ENCODE results near the gene LIMS3.
"Not testable (repeated sequence)": the region's sequence is repeated elsewhere in the genome, so short reads cannot be mapped to it uniquely, and the experiment has no call there.

LIMS3 gene

DNA sequence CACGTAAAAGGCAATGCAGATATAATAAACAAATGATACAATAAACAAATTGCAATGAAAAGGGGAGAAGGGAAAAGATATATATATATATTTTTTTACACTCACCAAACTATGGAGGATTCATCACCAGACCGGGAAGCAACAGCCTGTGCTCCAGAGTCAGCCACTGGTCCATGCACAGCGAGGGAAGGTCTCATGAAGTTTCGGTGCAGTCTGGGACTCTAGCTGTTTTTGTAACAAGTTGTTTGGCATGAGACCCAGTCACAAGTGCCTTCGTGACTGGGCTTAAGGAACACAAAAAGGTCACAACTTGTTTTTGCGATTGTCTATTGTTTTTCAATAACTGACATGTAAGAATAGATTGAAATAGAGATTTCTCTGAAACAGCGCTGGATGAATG is 4.8 kb upstream of the LIMS3 start:
- not testable (repeated sequence) for H3K36me3 ChIP-seq (ENCODE audit: low read length); H3K9me3 ChIP-seq (ENCODE audit: insufficient read depth, low read length); H3K79me2 ChIP-seq (ENCODE audit: insufficient read depth, low read length); H3K27me3 ChIP-seq (ENCODE audit: low read length); H3K9me2 ChIP-seq (replicated peaks; ENCODE audit: insufficient read depth, low read length); H3F3A ChIP-seq (ENCODE audit: insufficient read depth); H3K4me2 ChIP-seq (ENCODE audit: low read depth, low read length, poor library complexity, severe bottlenecking); H2AFZ ChIP-seq (ENCODE audit: low read depth, low read length, severe bottlenecking); H3K9ac ChIP-seq (ENCODE audit: low read length); H3K27ac ChIP-seq (ENCODE audit: low read depth, low read length); H3K4me3 ChIP-seq (ENCODE audit: insufficient read depth, low read length, poor library complexity, severe bottlenecking); H4K20me1 ChIP-seq (ENCODE audit: low read depth, low read length)

DNA sequence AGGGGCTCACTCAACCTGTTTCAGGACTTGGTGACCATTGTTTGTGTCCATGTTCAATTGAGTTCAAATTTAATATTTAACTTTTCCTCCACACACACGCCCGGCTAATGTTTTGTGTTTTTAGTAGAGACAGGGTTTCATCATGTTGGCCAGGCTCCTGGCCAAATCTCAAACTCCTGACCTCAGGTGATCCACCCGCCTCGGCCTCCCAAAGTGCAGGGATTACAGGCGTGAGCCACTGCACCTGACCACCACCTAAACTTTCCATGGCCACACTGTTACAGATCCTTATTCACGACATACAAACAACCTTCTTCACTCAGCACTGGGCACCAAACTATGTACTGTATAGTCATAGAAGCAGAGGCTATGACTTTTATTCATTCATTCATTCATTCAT is 4.3 kb upstream of the LIMS3 start:
- H3K27ac ChIP-seq (ENCODE audit: low read depth, low read length); H2AFZ ChIP-seq (ENCODE audit: low read depth, low read length, severe bottlenecking); H3K9me3 ChIP-seq (ENCODE audit: insufficient read depth, low read length); H3K36me3 ChIP-seq (ENCODE audit: low read length); H3K9ac ChIP-seq (ENCODE audit: low read length); H4K20me1 ChIP-seq (ENCODE audit: low read depth, low read length); H3K4me2 ChIP-seq (ENCODE audit: low read depth, low read length, poor library complexity, severe bottlenecking); H3K79me2 ChIP-seq (ENCODE audit: insufficient read depth, low read length); H3K4me3 ChIP-seq (ENCODE audit: insufficient read depth, low read length, poor library complexity, severe bottlenecking); H3K27me3 ChIP-seq (ENCODE audit: low read length); H3K9me2 ChIP-seq (replicated peaks; ENCODE audit: insufficient read depth, low read length); H3F3A ChIP-seq (ENCODE audit: insufficient read depth): not testable (repeated sequence)

DNA sequence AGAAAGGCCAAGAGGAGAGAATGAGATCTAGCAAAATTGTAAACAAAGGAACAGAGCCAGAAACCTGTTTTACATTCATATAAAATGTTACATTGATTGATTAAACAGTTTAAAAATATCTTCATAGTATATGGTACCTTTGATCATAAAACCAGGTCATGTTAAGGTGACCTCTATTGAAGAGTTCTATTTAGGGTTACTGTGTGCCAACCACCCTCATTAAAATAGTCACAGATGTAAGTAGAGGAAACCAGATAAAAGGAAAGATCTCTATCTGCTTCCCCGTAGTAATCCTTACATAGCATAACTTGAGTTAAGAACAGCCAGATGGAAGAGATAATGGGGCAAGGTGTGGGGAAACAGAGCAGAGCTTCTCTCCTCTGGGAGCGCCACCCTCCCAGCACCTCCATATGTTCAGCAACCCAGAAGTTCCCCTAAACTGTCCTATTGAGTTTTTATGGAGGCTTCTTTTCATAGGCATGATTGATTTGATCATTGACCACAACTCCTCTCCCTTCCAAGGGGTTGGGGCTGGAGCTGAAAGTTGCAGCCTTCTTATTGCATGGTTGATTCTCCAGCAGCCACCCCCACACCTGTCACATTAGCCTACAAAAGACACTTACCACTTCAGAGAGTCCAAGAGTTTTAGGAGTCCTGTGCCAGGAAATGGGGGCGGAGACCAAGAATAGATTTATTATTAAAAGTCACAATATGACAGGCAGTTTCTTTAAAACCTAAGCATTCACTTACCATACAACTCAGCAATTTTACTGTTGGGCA is 3.2 kb upstream of the LIMS3 start:
- not testable (repeated sequence) for H3K4me3 ChIP-seq (ENCODE audit: insufficient read depth, low read length, poor library complexity, severe bottlenecking); H4K20me1 ChIP-seq (ENCODE audit: low read depth, low read length); H3K9me2 ChIP-seq (replicated peaks; ENCODE audit: insufficient read depth, low read length); H3K36me3 ChIP-seq (ENCODE audit: low read length); H3K4me2 ChIP-seq (ENCODE audit: low read depth, low read length, poor library complexity, severe bottlenecking); H3K79me2 ChIP-seq (ENCODE audit: insufficient read depth, low read length); H3F3A ChIP-seq (ENCODE audit: insufficient read depth); H3K9ac ChIP-seq (ENCODE audit: low read length); H3K27me3 ChIP-seq (ENCODE audit: low read length); H2AFZ ChIP-seq (ENCODE audit: low read depth, low read length, severe bottlenecking); H3K27ac ChIP-seq (ENCODE audit: low read depth, low read length); H3K9me3 ChIP-seq (ENCODE audit: insufficient read depth, low read length)

DNA sequence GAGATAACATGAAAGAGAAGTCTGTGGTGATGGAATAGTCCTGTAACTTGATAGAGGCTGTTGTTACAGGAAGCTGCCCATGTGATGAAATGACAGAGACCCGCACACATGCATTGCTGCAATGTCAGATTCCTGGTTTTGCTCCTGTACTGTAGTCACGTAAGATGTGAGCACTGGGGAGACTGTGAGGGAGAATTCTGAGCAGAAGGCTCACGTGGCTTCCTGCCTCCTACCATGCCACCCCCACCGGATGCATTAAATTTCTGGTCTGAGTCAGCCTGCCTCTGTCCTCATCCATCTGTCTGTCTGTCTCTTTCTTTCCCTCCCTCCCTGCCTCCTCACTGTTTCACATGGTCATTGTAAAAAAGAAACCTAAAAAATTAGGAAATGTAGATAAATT is 2.3 kb upstream of the LIMS3 start:
- H3K4me3 ChIP-seq (ENCODE audit: insufficient read depth, low read length, poor library complexity, severe bottlenecking); H3K36me3 ChIP-seq (ENCODE audit: low read length); H3K4me2 ChIP-seq (ENCODE audit: low read depth, low read length, poor library complexity, severe bottlenecking); H3F3A ChIP-seq (ENCODE audit: insufficient read depth); H4K20me1 ChIP-seq (ENCODE audit: low read depth, low read length); H3K9me2 ChIP-seq (replicated peaks; ENCODE audit: insufficient read depth, low read length); H2AFZ ChIP-seq (ENCODE audit: low read depth, low read length, severe bottlenecking); H3K9me3 ChIP-seq (ENCODE audit: insufficient read depth, low read length); H3K27me3 ChIP-seq (ENCODE audit: low read length); H3K9ac ChIP-seq (ENCODE audit: low read length); H3K27ac ChIP-seq (ENCODE audit: low read depth, low read length); H3K79me2 ChIP-seq (ENCODE audit: insufficient read depth, low read length): not testable (repeated sequence)

DNA sequence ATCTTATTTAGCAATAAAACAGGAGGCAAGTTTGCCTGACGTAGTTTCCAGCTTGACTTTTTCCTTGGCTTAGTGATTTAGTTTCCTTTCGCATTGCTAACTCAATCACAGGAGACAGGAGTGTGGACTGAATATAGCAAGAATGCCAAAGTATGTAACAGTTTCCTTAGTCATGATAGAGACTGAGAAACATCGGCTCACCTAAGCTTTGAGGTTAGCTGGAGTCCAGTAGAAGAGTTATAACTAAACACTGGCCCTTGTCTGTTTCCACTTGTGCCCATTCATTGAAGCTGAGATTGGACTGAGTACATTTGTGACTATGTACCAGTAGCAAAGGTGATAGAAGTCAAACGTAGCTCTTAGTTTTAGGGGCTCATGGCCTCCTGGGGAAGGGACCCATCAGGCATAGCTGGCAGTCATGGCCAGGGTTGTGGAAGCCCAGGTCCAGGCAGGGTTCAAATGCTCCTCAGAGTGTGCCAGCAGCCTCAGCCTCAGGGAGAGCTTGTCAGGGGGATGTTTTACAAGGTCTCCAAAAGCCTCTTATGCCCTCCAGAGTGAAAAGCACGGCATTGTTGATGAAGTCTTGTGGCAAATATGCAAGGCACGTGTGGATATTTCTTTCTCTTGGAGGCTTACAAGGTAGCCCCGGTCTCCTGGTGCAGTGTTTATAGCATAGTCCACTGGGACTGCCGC is 573 bp upstream of the LIMS3 start:
- H3K27me3 ChIP-seq (ENCODE audit: low read length); H3K9ac ChIP-seq (ENCODE audit: low read length): not testable (repeated sequence)

DNA sequence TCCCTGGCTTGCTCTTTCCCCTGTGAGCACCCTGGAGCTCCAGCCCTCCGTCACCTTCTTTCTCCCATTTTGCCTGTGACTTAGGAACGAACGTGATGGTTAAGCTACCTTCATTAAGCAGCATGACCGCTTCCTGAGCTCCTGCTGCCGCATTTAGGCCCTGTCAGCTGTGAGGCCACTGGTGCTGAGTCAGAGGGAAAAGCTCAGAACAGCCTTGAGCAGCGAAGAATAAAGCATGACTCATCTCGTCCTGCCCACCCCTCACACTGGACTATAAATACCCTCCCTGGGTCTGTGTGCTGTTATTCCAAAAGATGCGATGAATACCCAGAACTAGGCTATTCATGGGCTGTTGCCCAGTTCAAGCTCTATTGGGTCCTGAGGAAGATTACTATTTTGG is 7.3 kb downstream of the LIMS3 start:
- not testable (repeated sequence) for H3K27me3 ChIP-seq (ENCODE audit: low read length); H3K9ac ChIP-seq (ENCODE audit: low read length); H3K9me2 ChIP-seq (replicated peaks; ENCODE audit: insufficient read depth, low read length); H3K79me2 ChIP-seq (ENCODE audit: insufficient read depth, low read length); H2AFZ ChIP-seq (ENCODE audit: low read depth, low read length, severe bottlenecking); H3K36me3 ChIP-seq (ENCODE audit: low read length); H3K9me3 ChIP-seq (ENCODE audit: insufficient read depth, low read length); H3F3A ChIP-seq (ENCODE audit: insufficient read depth); H3K4me3 ChIP-seq (ENCODE audit: insufficient read depth, low read length, poor library complexity, severe bottlenecking); H3K4me2 ChIP-seq (ENCODE audit: low read depth, low read length, poor library complexity, severe bottlenecking); H3K27ac ChIP-seq (ENCODE audit: low read depth, low read length); H4K20me1 ChIP-seq (ENCODE audit: low read depth, low read length)

More for the DNA sequence above, 573 bp upstream of the LIMS3 start:
- H3K4me3 ChIP-seq (ENCODE audit: insufficient read depth, low read length, poor library complexity, severe bottlenecking); H3K79me2 ChIP-seq (ENCODE audit: insufficient read depth, low read length); H3K9me3 ChIP-seq (ENCODE audit: insufficient read depth, low read length); H3K9me2 ChIP-seq (replicated peaks; ENCODE audit: insufficient read depth, low read length); H2AFZ ChIP-seq (ENCODE audit: low read depth, low read length, severe bottlenecking); H3F3A ChIP-seq (ENCODE audit: insufficient read depth); H4K20me1 ChIP-seq (ENCODE audit: low read depth, low read length); H3K27ac ChIP-seq (ENCODE audit: low read depth, low read length); H3K36me3 ChIP-seq (ENCODE audit: low read length); H3K4me2 ChIP-seq (ENCODE audit: low read depth, low read length, poor library complexity, severe bottlenecking): not testable (repeated sequence)

DNA sequence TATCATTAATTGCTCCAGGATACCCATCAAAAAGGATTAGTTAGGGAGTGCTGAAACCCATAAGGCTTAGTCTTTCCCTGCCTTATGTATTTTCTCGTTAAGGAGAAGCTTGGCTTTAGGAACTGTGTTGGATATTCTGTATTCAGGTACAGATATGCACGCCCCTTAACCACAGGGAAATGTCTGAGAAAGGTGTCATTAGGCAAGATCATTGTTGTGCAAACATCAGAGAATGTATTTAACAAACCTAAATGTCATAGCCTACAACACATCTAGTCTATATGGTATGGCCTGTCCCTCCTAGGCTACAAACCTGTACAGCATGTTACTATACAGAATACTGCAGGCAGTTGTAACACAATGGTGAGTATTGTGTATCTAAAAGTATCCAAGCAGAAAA is 10.1 kb downstream of the LIMS3 start:
- H3K27me3 ChIP-seq (ENCODE audit: low read length); H4K20me1 ChIP-seq (ENCODE audit: low read depth, low read length); H3K27ac ChIP-seq (ENCODE audit: low read depth, low read length); H3K9me3 ChIP-seq (ENCODE audit: insufficient read depth, low read length); H3F3A ChIP-seq (ENCODE audit: insufficient read depth); H3K36me3 ChIP-seq (ENCODE audit: low read length); H2AFZ ChIP-seq (ENCODE audit: low read depth, low read length, severe bottlenecking); H3K9me2 ChIP-seq (replicated peaks; ENCODE audit: insufficient read depth, low read length); H3K79me2 ChIP-seq (ENCODE audit: insufficient read depth, low read length); H3K4me2 ChIP-seq (ENCODE audit: low read depth, low read length, poor library complexity, severe bottlenecking); H3K4me3 ChIP-seq (ENCODE audit: insufficient read depth, low read length, poor library complexity, severe bottlenecking); H3K9ac ChIP-seq (ENCODE audit: low read length): not testable (repeated sequence)

DNA sequence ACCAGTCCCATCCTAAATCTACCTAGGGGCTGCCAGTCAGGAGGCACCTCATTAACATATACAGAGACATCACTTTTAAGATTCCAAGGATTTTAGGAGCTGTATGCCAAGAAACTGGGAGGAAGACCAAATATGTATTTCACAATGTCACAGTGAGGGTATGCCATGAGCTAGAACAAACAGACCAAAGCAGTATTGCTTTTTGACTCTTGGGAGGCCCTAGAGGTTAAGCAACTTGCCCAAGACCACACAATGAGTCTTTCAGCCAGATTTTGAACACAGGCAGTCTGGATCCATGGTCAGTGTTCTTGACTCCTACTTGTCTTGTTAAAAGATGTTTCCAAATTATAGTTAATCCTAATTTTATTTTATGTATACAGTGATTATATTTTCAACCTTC is 12.3 kb downstream of the LIMS3 start:
- H3F3A ChIP-seq (ENCODE audit: insufficient read depth); H3K27me3 ChIP-seq (ENCODE audit: low read length); H3K9ac ChIP-seq (ENCODE audit: low read length); H4K20me1 ChIP-seq (ENCODE audit: low read depth, low read length); H3K4me2 ChIP-seq (ENCODE audit: low read depth, low read length, poor library complexity, severe bottlenecking); H3K9me2 ChIP-seq (replicated peaks; ENCODE audit: insufficient read depth, low read length); H3K36me3 ChIP-seq (ENCODE audit: low read length); H2AFZ ChIP-seq (ENCODE audit: low read depth, low read length, severe bottlenecking); H3K27ac ChIP-seq (ENCODE audit: low read depth, low read length); H3K4me3 ChIP-seq (ENCODE audit: insufficient read depth, low read length, poor library complexity, severe bottlenecking); H3K9me3 ChIP-seq (ENCODE audit: insufficient read depth, low read length); H3K79me2 ChIP-seq (ENCODE audit: insufficient read depth, low read length): not testable (repeated sequence)
